A549 (cell line): ENCODE data around the gene MCCC1. TPM values are rescaled to one million over a fixed set of nuclear protein-coding genes. Genes with fewer than 3 reads are reported as not detected.
A peak's percentile ranks its signal among the peaks of the same experiment; 100 is the strongest.

ENCODE experiments used
- ATAC-seq, 2 experiments: fragments of 200-7000 bp in 1 of 2; fragments of >200 bp in 1 of 2; cut with Nextera tagmentation in 1 of 2; cut with Tn5 transposase in 1 of 2; 3 replicates each; pipeline versions ENCODE4 v1.8.0 to v1.9.1; 2018 to 2020; ENCODE audit warnings: mild to moderate bottlenecking in 1 of 2, moderate library complexity in 1 of 2
- CTCF ChIA-PET: fragments of 300-600 bp; sonication (Branson Sonifier 250); formaldehyde crosslinking; extraction: SDS; loops from one replicate; lab custom pipeline; 2021; ENCODE audit warnings: antibody characterized with exemption, inconsistent platforms; lab: Yijun Ruan, JAX
- POLR2A ChIA-PET: fragments of 350-600 bp; formaldehyde crosslinking; extraction: SDS; loops from one replicate; lab custom pipeline; 2021; ENCODE audit warnings: antibody characterized with exemption, inconsistent platforms; lab: Yijun Ruan, JAX
- DNase-seq, 2 experiments: peaks; one replicate each; pipeline versions ENCODE4 v3.0.0 to v3.0.0-alpha.2; 2011 to 2016; ENCODE audit warnings: low read depth in 1 of 2, low spot score in 1 of 2
- FAIRE-seq: peaks from 2 replicates; lab custom pipeline; 2011; peaks lifted over from hg19 to GRCh38; lab: Jason Lieb, UNC
- H3K27ac ChIP-seq, 2 experiments: fragments of >200 bp; sonication (Bioruptor Twin); formaldehyde crosslinking; 3 replicates each; pipeline ENCODE4 v1.5.1; 2016 to 2017
- H3K4me1 ChIP-seq: fragments of >200 bp; sonication (Bioruptor Twin); formaldehyde crosslinking; 3 replicates; pipeline ENCODE4 v1.6.1; 2016
- H3K4me2 ChIP-seq: fragments of >200 bp; sonication (Bioruptor Twin); formaldehyde crosslinking; 3 replicates; pipeline ENCODE4 v1.6.1; 2016
- H3K4me3 ChIP-seq: fragments of >200 bp; sonication (Bioruptor Twin); formaldehyde crosslinking; 3 replicates; pipeline ENCODE4 v1.5.1; 2016
- H3K9me3 ChIP-seq: fragments of >200 bp; sonication (Bioruptor Twin); formaldehyde crosslinking; 3 replicates; pipeline ENCODE4 v1.6.1; 2016
- ATOH8 ChIP-seq: fragments of 250-450 bp; sonication (Bioruptor Pico); IDR thresholded peaks from 2 replicates; pipeline ENCODE4 v1.5.0; 2020; ENCODE audit warnings: low read depth, mild to moderate bottlenecking, moderate library complexity
- BCL3 ChIP-seq: fragments of >200 bp; sonication (Bioruptor Twin); formaldehyde crosslinking; IDR thresholded peaks from 3 replicates; pipeline ENCODE4 v1.6.1; 2016
- BHLHE40 ChIP-seq: IDR thresholded peaks from 2 replicates; pipeline ENCODE4 v1.6.1; 2012; ENCODE audit warnings: low read depth, low read length, inconsistent platforms
- CEBPB ChIP-seq, 2 experiments: fragments of >200 bp in 1 of 2; sonication (Bioruptor Twin) in 1 of 2; formaldehyde crosslinking in 1 of 2; IDR thresholded peaks; 2 replicates each; pipeline ENCODE4 v1.6.1; 2012 to 2016
- CHD4 ChIP-seq: fragments of 200-600 bp; sonication (generic); IDR thresholded peaks from 2 replicates; pipeline ENCODE4 v1.6.1; 2016; ENCODE audit warnings: antibody characterized with exemption, mild to moderate bottlenecking, borderline replicate concordance
- EHMT2 ChIP-seq: fragments of 200-600 bp; sonication (generic); IDR thresholded peaks from 2 replicates; pipeline ENCODE4 v1.6.1; 2016; ENCODE audit warnings: antibody characterized with exemption, low read depth, mild to moderate bottlenecking, moderate library complexity
- ESRRA ChIP-seq: fragments of 150-350 bp; IDR thresholded peaks from 2 replicates; pipeline ENCODE4 v1.6.1; 2014; ENCODE audit warnings: mild to moderate bottlenecking, low read length, borderline replicate concordance
- HDAC2 ChIP-seq: fragments of 200-600 bp; sonication (generic); IDR thresholded peaks from 2 replicates; pipeline ENCODE4 v1.6.1; 2016
- HEYL ChIP-seq: fragments of 250-450 bp; sonication (Bioruptor Pico); IDR thresholded peaks from 2 replicates; pipeline ENCODE4 v1.8.0; 2021; ENCODE audit warnings: mild to moderate bottlenecking, moderate library complexity
- HMGXB4 ChIP-seq: fragments of 250-450 bp; sonication (Bioruptor Pico); IDR thresholded peaks from 2 replicates; pipeline ENCODE4 v1.5.0; 2021; ENCODE audit warnings: mild to moderate bottlenecking, moderate library complexity, borderline replicate concordance
- HOXB5 ChIP-seq: fragments of 250-450 bp; sonication (Bioruptor Pico); IDR thresholded peaks from 2 replicates; pipeline ENCODE4 v1.5.0; 2020; ENCODE audit warnings: mild to moderate bottlenecking, moderate library complexity
- KDM5A ChIP-seq: fragments of 200-600 bp; sonication (generic); IDR thresholded peaks from 2 replicates; pipeline ENCODE4 v1.6.1; 2016; ENCODE audit warnings: antibody characterized with exemption, mild to moderate bottlenecking
- NPAS2 ChIP-seq: fragments of 250-450 bp; sonication (Bioruptor Pico); IDR thresholded peaks from 2 replicates; pipeline ENCODE4 v1.8.0; 2022; ENCODE audit warnings: mild to moderate bottlenecking, moderate library complexity, borderline replicate concordance
- NR3C1 ChIP-seq: fragments of >200 bp; sonication (Bioruptor Twin); formaldehyde crosslinking; IDR thresholded peaks from 3 replicates; pipeline ENCODE4 v1.6.1; 2017
- POLR2AphosphoS2 ChIP-seq: conservative IDR thresholded peaks from 2 replicates; pipeline ENCODE4 v1.6.1; 2012; ENCODE audit warnings: low read length, improper control_type of control experiment, inconsistent platforms
- REST ChIP-seq: fragments of 200-600 bp; sonication (generic); IDR thresholded peaks from 2 replicates; pipeline ENCODE4 v1.6.1; 2016; ENCODE audit warnings: antibody characterized with exemption, mild to moderate bottlenecking, moderate library complexity
- TFCP2L1 ChIP-seq: fragments of 250-450 bp; sonication (Bioruptor Pico); IDR thresholded peaks from 2 replicates; pipeline ENCODE4 v1.5.0; 2021; ENCODE audit warnings: mild to moderate bottlenecking
- USF2 ChIP-seq: fragments of 450-650 bp; IDR thresholded peaks from 2 replicates; pipeline ENCODE4 v1.6.1; 2014; ENCODE audit warnings: antibody characterized with exemption
- ZC3H11A ChIP-seq: fragments of 450-650 bp; IDR thresholded peaks from 2 replicates; pipeline ENCODE4 v1.6.1; 2014; ENCODE audit warnings: antibody characterized with exemption, mild to moderate bottlenecking
- ZNF302 ChIP-seq: fragments of 250-450 bp; sonication (Bioruptor Pico); IDR thresholded peaks from 2 replicates; pipeline ENCODE4 v1.9.0; 2021; ENCODE audit warnings: inconsistent platforms, mild to moderate bottlenecking, moderate library complexity
- ZSCAN20 ChIP-seq: fragments of 250-450 bp; sonication (Bioruptor Pico); IDR thresholded peaks from 2 replicates; pipeline ENCODE4 v1.8.0; 2022; ENCODE audit warnings: mild to moderate bottlenecking, moderate library complexity
- WGBS: methylation state at CpG from one replicate; pipeline ENCODE4 v1.1.6; 2017; ENCODE audit errors: missing lambda C conversion rate; 5-methylcytosine and 5-hydroxymethylcytosine counted together
- polyA plus RNA-seq, 4 experiments: library from polyadenylated mRNA; depleted of rRNA in 3 of 4; stranded (reverse); fragments of >200 nt; fragmentation: RNase III in 1 of 4; extraction: RNeasy Plus Mini Kit Qiagen cat#74134 plus additional on column Dnase treatment in 1 of 4; gene quantifications; 2 replicates in 3 of 4; 3 replicates in 1 of 4; pipeline ENCODE4 v1.2.3, GENCODE V29; 2011 to 2017

Gene MCCC1
- polyA plus RNA-seq, 2 of the 4 experiments (the other 2 are of a cell fraction) = 11.8 to 12.4 TPM

GRCh38 chr3:183098536-183099025 is 715 bp downstream of the MCCC1 start:
- Histone ChIP-seq H3K4me2 (peak overlapping the region; percentile 85), H3K27ac (peak overlapping the region; percentile 76 to 96), H3K4me3 (peak overlapping the region; percentile 74), H3K9me3 (no peaks in the 10 kb centered on the region), H3K4me1 (peaks cover 13% of the 10 kb centered on the region)
- no peak for FAIRE-seq
- no peak for DNase-seq
- ChIA-PET POLR2A (no interaction called here), CTCF (interaction anchor here (0.6 kb wide), 1 partner anchor 400 kb away, joined by 3 read pairs; no protein-coding TSS in a partner anchor)
- no peak; a peak in 2 of 6 replicates for ATAC-seq
- no peak for TF ChIP-seq NR3C1
- no peak for TF ChIP-seq ZC3H11A
- WGBS = 11% methylated on average over 7 of the region's 8 CpGs

- no peak for ATAC-seq
- H3K27ac ChIP-seq = no peak overlapping the region
- 70% methylated on average over 4 of the region's 4 CpGs for WGBS
- H3K4me3 ChIP-seq = no peak overlapping the region
- ChIA-PET CTCF (interaction anchor here (2.3 kb wide), 1 partner anchor 8 kb away, joined by 10 read pairs; no protein-coding TSS in a partner anchor), POLR2A (no interaction called here)
- DNase-seq = no peak
- TF ChIP-seq POLR2AphosphoS2 (no peak), ZSCAN20 (CRISPR knock-in tag) (no peak), HEYL (CRISPR knock-in tag) (no peak), CHD4 (no peak), KDM5A (no peak), ESRRA (no peak), NR3C1 (no peak), HOXB5 (CRISPR knock-in tag) (no peak), EHMT2 (no peak), USF2 (no peak), HDAC2 (no peak), HMGXB4 (CRISPR knock-in tag) (no peak), ZNF302 (CRISPR knock-in tag) (no peak), ATOH8 (CRISPR knock-in tag) (no peak), BCL3 (no peak), CEBPB (IDR thresholded peaks at IDR 0.05) (no peak), REST (no peak), BHLHE40 (no peak), NPAS2 (CRISPR knock-in tag) (no peak), TFCP2L1 (no peak)
- TF ChIP-seq, all 56 proteins: peak for 0
- H3K9me3 ChIP-seq = no peaks in the 10 kb centered on the region
- peaks cover 4% of the 10 kb centered on the region; the same call in 2 of the 3 replicates for H3K4me1 ChIP-seq
- no peak overlapping the region for H3K4me2 ChIP-seq
- FAIRE-seq = no peak
These were observed 4.6 kb downstream of the MCCC1 start for GRCh38 chr3:183094711-183095110.
